OCI-LY7 (cell line): Measurements from ENCODE around the gene OR10S1. TPM values are rescaled to one million over a fixed set of nuclear protein-coding genes. Genes with fewer than 3 reads are reported as not detected.
"Not testable (repeated sequence)": the region's sequence is repeated elsewhere in the genome, so short reads cannot be mapped to it uniquely, and the experiment has no call there.

ENCODE experiments used
- Bru-seq: library from RNA; stranded (reverse); fragments of 400-500 nt; gene quantifications from one replicate; lab custom pipeline; 2021; lab: Mats Ljungman, UMichigan
- BruChase-seq, 2 experiments: library from RNA; stranded (reverse); fragments of 400-500 nt; gene quantifications; one replicate each; lab custom pipeline; 2021; lab: Mats Ljungman, UMichigan
- BruUV-seq: library from RNA; stranded (reverse); fragments of 400-500 nt; replicated peaks from 2 replicates; lab custom pipeline; 2021; lab: Mats Ljungman, UMichigan
- CTCF ChIA-PET: fragments of 300-600 bp; sonication (Branson Sonifier 250); formaldehyde crosslinking; loops from one replicate; lab custom pipeline; 2022; ENCODE audit warnings: antibody characterized with exemption; ENCODE audit not compliant: unreplicated experiment; lab: Charles Lee
- POLR2A ChIA-PET: fragments of 300-600 bp; sonication (Branson Sonifier 250); formaldehyde crosslinking; loops from one replicate; lab custom pipeline; 2022; ENCODE audit warnings: antibody characterized with exemption; lab: Charles Lee
- DNase-seq: peaks from one replicate; pipeline ENCODE4 v3.0.0-alpha.2; 2015; ENCODE audit warnings: low spot score
- H2AFZ ChIP-seq: fragments of 200-600 bp; sonication (generic), shearing (Covaris generic); 2 replicates; pipeline ENCODE4 v1.6.1; 2014; ENCODE audit warnings: mild to moderate bottlenecking, antibody characterized with exemption, low read length, moderate library complexity
- H3K27ac ChIP-seq: fragments of 200-600 bp; sonication (generic); 2 replicates; pipeline ENCODE4 v1.5.1; 2014; ENCODE audit warnings: mixed run types, low read depth, mild to moderate bottlenecking, moderate library complexity, low read length, inconsistent platforms; ENCODE audit not compliant: poor library complexity, severe bottlenecking
- H3K36me3 ChIP-seq: fragments of 200-600 bp; sonication (generic); 2 replicates; pipeline ENCODE4 v1.6.1; 2014; ENCODE audit warnings: mild to moderate bottlenecking, antibody characterized with exemption, low read length, moderate library complexity, mixed read lengths; ENCODE audit not compliant: insufficient read depth
- H3K4me1 ChIP-seq: fragments of 200-600 bp; sonication (generic); 2 replicates; pipeline ENCODE4 v1.5.1; 2014; ENCODE audit warnings: mild to moderate bottlenecking, low read length; ENCODE audit not compliant: insufficient read depth, poor library complexity, severe bottlenecking
- H3K4me2 ChIP-seq: fragments of 200-600 bp; sonication (generic); 2 replicates; pipeline ENCODE4 v1.6.1; 2014; ENCODE audit warnings: mild to moderate bottlenecking, low read length
- H3K4me3 ChIP-seq: fragments of 200-600 bp; sonication (generic); 2 replicates; pipeline ENCODE4 v1.5.1; 2014; ENCODE audit warnings: mild to moderate bottlenecking, low read depth, low read length; ENCODE audit not compliant: poor library complexity, severe bottlenecking
- H3K79me2 ChIP-seq: fragments of 200-600 bp; sonication (generic); 2 replicates; pipeline ENCODE4 v1.6.1; 2016; ENCODE audit warnings: low read depth, mild to moderate bottlenecking, low read length, moderate library complexity, mixed read lengths; ENCODE audit not compliant: insufficient read depth
- H3K9me2 ChIP-seq: fragments of 200-600 bp; sonication (generic); 2 replicates; pipeline ENCODE4 v1.6.1; 2016; ENCODE audit warnings: mild to moderate bottlenecking, low read length, mixed read lengths; ENCODE audit not compliant: insufficient read depth
- H3K9me3 ChIP-seq: fragments of 200-600 bp; sonication (generic); 2 replicates; pipeline ENCODE4 v1.6.1; 2014; ENCODE audit warnings: mild to moderate bottlenecking, mixed run types, low read length, mixed read lengths
- H4K20me1 ChIP-seq: fragments of 200-600 bp; sonication (generic); 2 replicates; pipeline ENCODE4 v1.6.1; 2014; ENCODE audit warnings: mild to moderate bottlenecking, antibody characterized with exemption, low read length, moderate library complexity, mixed read lengths; ENCODE audit not compliant: insufficient read depth
- EZH2phosphoT487 ChIP-seq: fragments of 200-600 bp; sonication (generic); IDR thresholded peaks from 2 replicates; pipeline ENCODE4 v1.6.1; 2018; ENCODE audit warnings: low read depth, borderline replicate concordance, mild to moderate bottlenecking, mixed run types, antibody characterized with exemption, low read length, moderate library complexity, mixed read lengths
- intact Hi-C: fragments of 100-400 bp; cut with micrococcal nuclease; formaldehyde crosslinking; loops from one replicate; pipeline ENCODE4 v1.10.0; 2022; ENCODE audit not compliant: unreplicated experiment
- long read RNA-seq: library from polyadenylated mRNA; stranded (forward); transcript quantifications from one replicate; pipeline ENCODE4 v2.0.0, GENCODE V29; 2022
- total RNA-seq, 2 experiments: library from RNA; depleted of rRNA in 1 of 2; stranded (reverse); fragments of >200 nt in 1 of 2; shearing (Covaris generic) in 1 of 2; gene quantifications; 2 replicates each; pipeline ENCODE4 v1.2.3, GENCODE V29; 2014 to 2022
- TF ChIP-seq, protein P1 (sequence below): fragments of 200-600 bp; sonication (generic); conservative IDR thresholded peaks from 2 replicates; pipeline ENCODE4 v1.5.1; 2014; ENCODE audit warnings: mild to moderate bottlenecking, antibody characterized with exemption, low read length, moderate library complexity, mixed read lengths

The OR10S1 gene, protein sequence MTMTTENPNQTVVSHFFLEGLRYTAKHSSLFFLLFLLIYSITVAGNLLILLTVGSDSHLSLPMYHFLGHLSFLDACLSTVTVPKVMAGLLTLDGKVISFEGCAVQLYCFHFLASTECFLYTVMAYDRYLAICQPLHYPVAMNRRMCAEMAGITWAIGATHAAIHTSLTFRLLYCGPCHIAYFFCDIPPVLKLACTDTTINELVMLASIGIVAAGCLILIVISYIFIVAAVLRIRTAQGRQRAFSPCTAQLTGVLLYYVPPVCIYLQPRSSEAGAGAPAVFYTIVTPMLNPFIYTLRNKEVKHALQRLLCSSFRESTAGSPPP
- not detected in 2 replicates for total RNA-seq (2014; rRNA removed; shearing (Covaris generic))
- not detected in 2 replicates for total RNA-seq (2022)
- not detected for Bru-seq, nascent RNA
- not detected for BruChase-seq, experiment 1, labeled RNA remaining after a 6-hour chase
- not detected for BruChase-seq, experiment 2, labeled RNA remaining after a 2-hour chase
- long read RNA-seq, result 0 reads

DNA sequence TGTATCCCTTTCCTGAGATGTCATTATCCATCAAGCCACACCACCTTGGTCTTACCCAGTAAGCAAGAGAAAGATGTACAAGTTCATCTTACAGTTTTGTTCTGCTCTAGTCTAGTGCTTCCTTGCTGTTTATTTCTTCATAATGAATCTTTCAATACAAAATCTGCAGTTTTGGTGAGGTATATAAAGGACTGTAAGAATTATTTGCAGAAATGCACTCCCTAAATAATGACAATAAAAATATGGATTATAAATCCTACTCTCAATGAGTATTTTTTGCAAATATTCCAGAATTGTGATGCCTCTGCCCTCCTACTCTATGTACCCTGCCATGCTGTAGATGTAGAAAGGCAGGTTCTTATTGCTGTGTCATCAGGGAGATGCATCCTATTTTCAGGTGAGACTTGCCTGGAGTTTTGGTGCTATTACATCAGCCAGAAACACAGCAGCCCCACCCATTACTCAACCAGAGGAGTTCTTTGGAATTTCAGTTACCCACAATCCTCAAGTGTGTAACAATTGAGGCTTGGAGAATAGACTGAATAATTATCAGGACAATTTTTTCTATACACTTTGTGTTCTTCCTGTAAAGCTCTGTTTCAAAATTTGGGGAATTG is at the start of gene OR10S1:
OR10S1 (minus strand) TSS at position 51 of the 617 bp plus-strand sequence. CDS start 117 bp downstream, outside the sequence.
- Histone ChIP-seq H3K9me2 (no peaks in the 10 kb centered on the region), H3K27ac (no peak within 1 kb of the TSS), H3K36me3 (no peaks in the 10 kb centered on the region), H3K9me3 (no peaks in the 10 kb centered on the region), H3K79me2 (no peaks in the 10 kb centered on the region), H3K4me1 (no peaks in the 10 kb centered on the region), H3K4me2 (no peak within 1 kb of the TSS), H3K4me3 (no peak within 1 kb of the TSS), H4K20me1 (no peaks in the 10 kb centered on the region), H2AFZ (no peak within 1 kb of the TSS)
- no peak for DNase-seq
- intact Hi-C loops, result no loop called here
- BruUV-seq, result no TSS peak
- CTCF ChIA-PET, result no interaction called here
- POLR2A ChIA-PET, result no interaction called here
- TF ChIP-seq, protein P1, sequence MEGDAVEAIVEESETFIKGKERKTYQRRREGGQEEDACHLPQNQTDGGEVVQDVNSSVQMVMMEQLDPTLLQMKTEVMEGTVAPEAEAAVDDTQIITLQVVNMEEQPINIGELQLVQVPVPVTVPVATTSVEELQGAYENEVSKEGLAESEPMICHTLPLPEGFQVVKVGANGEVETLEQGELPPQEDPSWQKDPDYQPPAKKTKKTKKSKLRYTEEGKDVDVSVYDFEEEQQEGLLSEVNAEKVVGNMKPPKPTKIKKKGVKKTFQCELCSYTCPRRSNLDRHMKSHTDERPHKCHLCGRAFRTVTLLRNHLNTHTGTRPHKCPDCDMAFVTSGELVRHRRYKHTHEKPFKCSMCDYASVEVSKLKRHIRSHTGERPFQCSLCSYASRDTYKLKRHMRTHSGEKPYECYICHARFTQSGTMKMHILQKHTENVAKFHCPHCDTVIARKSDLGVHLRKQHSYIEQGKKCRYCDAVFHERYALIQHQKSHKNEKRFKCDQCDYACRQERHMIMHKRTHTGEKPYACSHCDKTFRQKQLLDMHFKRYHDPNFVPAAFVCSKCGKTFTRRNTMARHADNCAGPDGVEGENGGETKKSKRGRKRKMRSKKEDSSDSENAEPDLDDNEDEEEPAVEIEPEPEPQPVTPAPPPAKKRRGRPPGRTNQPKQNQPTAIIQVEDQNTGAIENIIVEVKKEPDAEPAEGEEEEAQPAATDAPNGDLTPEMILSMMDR, result no peak
- TF ChIP-seq EZH2phosphoT487, result no peak

DNA sequence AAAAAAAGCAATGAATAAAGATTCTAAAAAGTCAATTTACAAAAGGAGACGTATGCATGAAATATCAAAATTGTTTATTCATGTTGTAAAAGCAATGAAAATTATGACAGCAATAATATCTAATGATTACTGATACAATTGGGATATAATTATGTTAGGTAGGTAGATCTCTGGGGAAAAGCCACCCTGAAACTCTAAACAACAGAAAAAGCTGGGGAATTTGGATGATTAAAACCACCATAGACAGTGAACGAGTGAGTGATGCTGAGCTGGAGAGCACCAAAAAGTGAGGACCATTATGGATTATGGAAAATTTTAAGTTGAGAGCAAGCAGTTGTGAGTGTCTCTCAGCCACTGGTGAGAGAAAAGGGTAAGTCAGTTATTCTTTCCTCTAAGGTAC is 48.9 kb upstream of the OR10S1 start, which contains the start of gene OR10G8:
OR10G8 (plus strand) TSS at position 301 of the 400 bp plus-strand sequence. CDS start 2,825 bp downstream, outside the sequence.
- TF ChIP-seq, protein P1, result no peak
- TF ChIP-seq EZH2phosphoT487, result no peak
- no peak for DNase-seq
- Histone ChIP-seq H3K9me3 (no peaks in the 10 kb centered on the region), H2AFZ (no peak within 1 kb of the TSS), H3K4me2 (no peak within 1 kb of the TSS), H3K4me1 (no peaks in the 10 kb centered on the region), H3K79me2 (no peaks in the 10 kb centered on the region), H3K9me2 (no peaks in the 10 kb centered on the region), H3K4me3 (no peak within 1 kb of the TSS), H3K27ac (no peak within 1 kb of the TSS), H3K36me3 (no peaks in the 10 kb centered on the region), H4K20me1 (no peaks in the 10 kb centered on the region)
- BruUV-seq, result no TSS peak
- intact Hi-C loops, result no loop called here
- POLR2A ChIA-PET, result no interaction called here
- CTCF ChIA-PET, result no interaction called here

DNA sequence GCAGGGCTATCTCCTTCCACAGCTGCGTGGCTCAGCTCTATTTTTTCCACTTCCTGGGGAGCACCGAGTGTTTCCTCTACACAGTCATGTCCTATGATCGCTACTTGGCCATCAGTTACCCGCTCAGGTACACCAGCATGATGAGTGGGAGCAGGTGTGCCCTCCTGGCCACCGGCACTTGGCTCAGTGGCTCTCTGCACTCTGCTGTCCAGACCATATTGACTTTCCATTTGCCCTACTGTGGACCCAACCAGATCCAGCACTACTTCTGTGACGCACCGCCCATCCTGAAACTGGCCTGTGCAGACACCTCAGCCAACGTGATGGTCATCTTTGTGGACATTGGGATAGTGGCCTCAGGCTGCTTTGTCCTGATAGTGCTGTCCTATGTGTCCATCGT is 38.3 kb upstream of the OR10S1 start:
- H3K27ac ChIP-seq, intact Hi-C loops, H3K79me2 ChIP-seq, H4K20me1 ChIP-seq, H3K9me3 ChIP-seq, H3K4me2 ChIP-seq, H3K36me3 ChIP-seq, POLR2A ChIA-PET, CTCF ChIA-PET, H3K9me2 ChIP-seq, H3K4me3 ChIP-seq, H3K4me1 ChIP-seq, DNase-seq, H2AFZ ChIP-seq, BruUV-seq: not testable (repeated sequence)
